Measurements from ENCODE around the gene PSMC5.
A peak's percentile ranks its signal among the peaks of the same experiment; 100 is the strongest.
"Not testable (repeated sequence)": the region's sequence is repeated elsewhere in the genome, so short reads cannot be mapped to it uniquely, and the experiment has no call there.

Gene PSMC5

GRCh38 chr17:63838631-63839171 lies 11.5 kb downstream of the PSMC5 start:
- DNase-seq: peak; percentile 7 to 97 (median 79)

GRCh38 chr17:63840591-63841349 lies 13.5 kb downstream of the PSMC5 start:
- peak in 11 of 51 donors; percentile 7 to 55 (median 24) for DNase-seq

DNA sequence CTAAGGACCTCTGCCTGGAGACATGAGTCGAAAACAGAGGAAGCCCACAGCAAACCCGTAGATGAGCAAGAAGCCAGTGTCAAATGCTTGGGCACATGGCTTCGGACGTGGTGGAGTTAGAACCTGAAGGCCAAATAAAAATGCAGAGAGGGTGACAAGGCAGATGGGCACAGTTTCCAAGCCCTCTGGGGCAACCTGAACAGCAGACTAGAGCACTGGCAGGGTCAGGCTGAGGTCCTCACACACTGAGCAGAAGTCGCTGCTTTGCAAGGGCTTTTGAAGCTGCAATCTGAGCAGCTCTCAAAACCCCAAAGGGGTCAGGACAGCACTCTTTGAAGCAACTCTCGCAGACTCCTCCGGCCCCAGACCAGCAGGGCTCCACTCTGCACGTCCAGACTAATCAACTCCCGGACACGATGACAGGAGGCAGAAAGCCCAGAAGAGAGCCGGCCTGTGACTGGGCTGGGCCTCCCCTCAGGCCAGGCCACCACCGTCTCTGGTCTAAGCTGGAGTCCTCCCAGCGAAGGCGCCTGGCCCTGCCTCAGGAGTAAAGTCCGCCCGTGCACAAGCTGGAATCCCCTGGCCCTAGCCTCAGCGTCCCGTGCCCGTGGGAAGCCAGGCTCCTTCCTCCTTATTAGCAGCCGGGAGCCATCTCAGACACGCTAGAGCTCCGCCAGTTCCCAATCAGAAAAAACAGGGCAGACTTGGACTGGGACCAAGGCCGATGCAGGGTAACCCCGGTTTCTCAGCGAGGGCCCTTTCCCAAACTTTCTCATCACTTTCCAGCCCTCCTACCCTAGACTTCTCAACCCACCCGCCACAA lies 14.3 kb downstream of the PSMC5 start:
- DNase-seq: peak in 36 of 51 donors; percentile 19 to 75 (median 44)

GRCh38 chr17:63842173-63842539 lies 14.9 kb downstream of the PSMC5 start:
- peak in 11 of 51 donors; percentile 36 to 58 (median 54) for DNase-seq

DNA sequence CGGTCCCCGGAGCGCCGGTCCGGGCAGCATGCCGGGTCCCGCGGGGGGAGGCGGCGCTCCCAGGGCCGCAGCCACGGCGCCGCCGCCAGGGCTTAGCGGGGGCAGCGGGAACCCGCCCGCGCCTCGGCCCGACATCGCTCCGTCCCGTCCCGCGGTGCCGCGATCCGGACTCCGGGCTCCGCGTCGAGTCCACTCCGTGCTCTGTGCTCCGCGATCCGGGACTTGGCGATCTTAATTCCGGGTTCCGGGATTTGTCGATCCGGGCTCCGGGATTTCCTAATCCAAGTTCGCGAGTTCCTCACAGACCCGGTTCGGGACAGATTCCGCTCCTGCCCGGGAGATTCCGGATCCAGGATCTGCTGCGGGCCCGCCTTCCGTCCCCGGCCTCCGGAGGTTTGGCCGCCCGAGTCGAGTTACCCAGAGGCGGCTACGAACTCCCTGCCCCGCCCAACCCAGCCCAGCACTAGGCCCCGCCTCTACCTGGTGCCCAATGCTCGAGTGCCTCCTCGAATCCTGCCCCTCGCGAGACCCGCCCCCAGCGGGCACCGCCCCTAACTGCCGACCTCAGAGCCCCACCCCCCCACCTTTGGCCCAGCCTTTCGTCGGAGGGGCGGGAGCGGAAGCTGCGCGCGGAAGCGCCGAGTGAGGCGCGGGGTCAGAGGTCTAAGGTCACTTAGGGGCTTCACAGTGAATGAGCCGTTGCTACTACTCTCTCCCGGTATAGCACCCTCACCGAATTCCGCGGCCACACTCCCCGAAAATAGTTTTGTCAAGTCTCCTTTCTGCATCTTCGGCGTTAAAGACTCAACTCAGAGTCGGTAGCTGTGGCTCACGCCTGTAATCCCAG lies 15.5 kb downstream of the PSMC5 start, which contains the start of gene SMARCD2:
Gene SMARCD2 (minus strand): TSS at position 146 of the 847 bp plus-strand sequence. CDS start 11 bp downstream, at position 135.
- peak; percentile 77 to 100 (median 98) for DNase-seq

DNA sequence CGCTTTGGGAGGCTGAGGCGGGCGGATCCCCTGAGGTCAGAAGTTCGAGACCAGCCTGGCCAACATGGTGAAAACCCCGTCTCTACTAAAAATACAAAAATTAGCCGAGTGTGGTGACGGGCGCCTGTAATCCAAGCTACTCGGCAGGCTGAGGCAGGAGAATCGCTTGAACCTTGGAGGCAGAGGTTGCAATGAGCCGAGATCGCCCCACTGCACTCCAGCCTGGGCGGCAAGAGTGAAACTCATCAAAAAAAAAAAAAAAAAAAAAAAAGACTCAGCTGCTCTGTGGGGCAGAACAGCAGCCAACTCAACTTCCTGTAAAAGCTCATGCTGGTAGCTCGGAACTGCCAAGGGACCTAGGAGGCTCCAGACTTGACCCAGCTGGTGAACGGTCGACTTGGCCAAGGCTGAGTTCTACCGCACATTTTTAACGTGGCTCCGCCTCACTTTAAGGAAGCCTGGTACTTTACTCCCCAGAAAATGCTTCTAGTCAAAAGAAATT lies 16.2 kb downstream of the PSMC5 start:
- DNase-seq: peak in 6 of 51 donors; percentile 10 to 39 (median 14)

DNA sequence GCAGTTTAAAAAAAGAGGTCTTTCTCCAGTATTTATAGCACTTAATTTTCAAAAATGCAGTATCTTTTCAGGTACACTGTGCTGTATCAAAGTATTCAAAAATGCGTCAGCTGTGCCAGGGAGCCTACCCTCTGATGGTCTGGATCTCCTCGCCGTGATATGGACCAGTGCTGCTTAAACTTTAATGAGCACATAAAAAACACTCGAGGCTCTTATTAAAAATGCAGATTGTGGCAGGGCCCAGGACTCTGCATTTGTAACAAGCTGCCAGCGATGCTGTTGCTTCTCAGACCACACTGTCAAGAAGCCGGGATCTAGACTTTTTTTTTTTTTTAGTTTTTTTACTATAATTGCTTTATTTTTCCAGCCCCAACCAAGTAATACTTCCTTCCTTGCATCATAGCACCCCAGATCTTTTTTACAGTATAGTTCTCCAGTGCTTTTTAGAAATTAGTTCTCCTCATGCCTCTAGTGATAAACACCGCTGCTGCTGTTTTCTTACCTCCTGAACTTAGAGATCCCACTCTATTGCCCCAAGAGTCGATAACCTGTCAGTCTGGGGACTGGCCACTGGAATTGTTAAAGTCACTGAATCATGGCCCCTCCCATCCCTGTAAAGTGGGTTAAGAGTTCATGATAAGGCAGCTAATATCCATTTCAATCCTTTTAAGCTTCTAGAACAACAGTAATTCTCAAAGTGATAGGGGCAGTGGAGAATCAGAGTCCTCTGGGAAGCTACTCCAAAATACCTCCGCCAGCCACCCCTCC lies 16.9 kb downstream of the PSMC5 start:
- no peak for DNase-seq

DNA sequence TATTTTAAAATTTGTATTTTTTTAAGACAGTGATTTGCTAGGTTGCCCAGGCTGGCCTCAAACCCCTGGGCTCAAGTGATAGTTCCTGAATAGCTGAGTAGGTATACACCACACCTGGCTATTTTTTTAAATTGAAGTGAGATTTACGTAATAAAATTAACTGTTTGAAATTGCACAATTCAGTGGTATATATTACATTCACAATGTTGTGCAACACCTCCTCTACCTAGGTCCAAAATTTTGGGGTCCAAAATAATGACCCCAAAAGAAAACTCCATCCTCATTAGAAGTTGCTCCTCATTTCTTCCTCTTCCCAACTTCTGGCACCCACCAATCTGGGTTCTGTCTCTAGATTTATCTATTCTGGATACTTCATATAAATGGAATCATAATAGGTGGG lies 18.3 kb downstream of the PSMC5 start:
- DNase-seq: no peak

DNA sequence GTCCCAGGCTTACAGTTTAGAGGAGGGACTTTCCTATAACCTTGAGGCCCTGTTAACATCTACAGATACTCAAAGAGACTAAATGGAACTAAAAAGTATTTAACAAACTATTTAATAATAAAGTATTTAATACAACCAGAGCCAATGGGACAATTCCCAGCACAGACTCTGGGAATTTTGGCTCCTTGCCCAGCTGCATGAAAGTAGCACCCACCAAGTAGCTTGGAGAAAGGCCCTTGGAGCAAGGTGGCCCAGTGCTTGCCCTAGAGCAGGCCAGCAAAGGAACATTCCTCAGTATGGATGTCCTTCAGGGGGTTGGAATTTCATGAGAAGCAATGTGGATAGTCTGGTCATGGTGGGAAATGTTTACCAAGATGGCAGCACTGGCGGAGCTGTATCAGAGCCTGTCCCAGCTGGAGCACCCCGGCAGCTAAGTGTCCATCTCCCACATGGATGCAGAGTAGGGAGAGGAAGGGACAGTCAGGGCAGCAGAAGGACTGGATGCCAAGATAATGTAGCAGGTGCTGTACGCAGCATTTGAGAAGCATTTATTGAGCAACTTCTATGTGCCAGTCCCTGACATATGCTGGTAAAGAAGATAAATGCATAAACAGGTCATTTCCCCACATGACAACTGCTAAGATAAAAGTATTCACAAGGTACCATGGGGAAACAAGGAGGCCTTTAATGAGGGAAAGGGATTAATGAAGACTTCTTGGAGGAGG lies 20.5 kb downstream of the PSMC5 start:
- DNase-seq: no peak

DNA sequence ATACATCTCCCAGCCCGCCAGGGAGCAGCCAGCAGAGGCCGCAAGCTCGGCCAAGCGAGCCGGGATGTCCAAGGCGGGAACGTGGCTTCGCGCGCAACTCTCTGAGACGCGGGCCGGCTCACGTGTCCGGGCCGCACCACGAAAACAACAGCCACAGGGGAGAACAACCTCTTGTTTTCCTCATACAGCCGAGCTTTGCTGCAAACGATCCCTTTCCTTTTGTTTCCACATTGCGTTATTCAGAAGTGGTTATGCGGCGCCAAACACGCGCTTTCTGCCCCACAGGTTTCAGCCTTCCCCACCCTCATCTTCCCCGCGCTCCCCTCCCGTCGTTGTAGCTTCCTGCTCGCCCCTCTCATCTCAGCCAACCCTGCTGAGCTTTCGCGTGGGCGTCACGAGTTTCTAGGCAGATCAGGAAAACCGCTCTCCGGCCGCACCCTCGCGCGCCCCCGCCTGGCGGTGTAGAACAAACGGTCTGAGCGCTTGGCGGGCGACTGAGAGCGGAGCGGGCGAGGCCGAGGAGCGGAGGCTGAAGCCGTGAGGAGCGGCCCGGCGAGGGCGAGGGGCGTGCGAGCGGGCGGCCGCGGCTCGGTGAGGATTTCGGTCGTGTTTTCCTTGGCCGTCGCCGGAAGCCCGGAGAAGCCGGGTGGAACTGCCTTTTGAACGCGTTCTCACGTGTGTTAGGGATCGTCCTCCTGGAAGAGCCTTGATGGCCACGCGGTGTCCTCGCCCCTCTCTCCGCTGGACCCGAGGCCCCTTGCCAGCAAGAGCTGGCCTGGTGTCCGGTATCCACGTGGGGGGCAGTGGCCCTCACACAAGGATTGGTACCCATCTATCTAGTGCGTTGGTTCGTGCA lies 21.8 kb downstream of the PSMC5 start:
- DNase-seq: peak; percentile 19 to 89 (median 76)

DNA sequence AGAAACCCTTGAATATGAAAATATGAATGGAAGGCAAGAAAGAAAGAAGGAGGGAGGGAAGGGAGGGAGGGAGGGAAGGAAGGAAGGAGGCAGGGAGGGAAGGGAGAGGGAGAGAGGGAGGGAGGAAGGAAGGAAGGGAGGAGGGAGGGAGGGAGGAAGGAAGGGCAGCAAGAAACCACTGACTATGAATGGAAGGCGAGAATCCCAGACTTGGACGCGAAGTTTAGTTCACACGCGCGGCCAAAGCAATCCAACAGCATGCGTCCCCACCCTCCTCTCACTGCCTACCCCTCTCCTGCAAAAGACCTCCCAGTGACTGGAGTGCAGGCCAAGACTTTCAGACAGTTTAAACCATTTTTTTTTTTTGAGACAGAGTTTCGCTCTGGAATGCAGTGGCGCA lies 23.2 kb downstream of the PSMC5 start:
- DNase-seq: no peak

- DNase-seq: no peak
Measured at GRCh38 chr17:63853260-63853659, 26.0 kb downstream of the PSMC5 start.

DNA sequence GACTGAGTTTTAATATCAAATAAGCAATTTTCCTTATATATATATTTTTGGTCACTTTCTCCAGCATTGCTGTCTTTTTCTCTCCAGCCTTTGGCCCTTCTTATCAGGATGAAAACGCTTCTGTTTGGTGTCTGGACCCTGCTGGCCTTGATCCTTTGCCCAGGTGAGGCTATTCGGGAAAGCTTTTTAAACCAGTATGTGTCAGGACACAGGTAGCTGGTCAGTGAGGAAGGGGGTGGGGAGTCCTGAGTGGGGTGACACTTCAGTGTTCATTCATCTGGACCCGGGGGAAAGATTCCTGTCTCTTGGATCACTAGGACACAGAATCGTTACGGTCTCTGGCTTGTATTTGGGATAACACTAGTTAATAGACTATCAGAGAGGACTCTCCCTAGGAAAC lies 27.5 kb downstream of the PSMC5 start:
- DNase-seq: no peak

GRCh38 chr17:63855185-63855584 lies 28.0 kb downstream of the PSMC5 start:
- DNase-seq: no peak

DNA sequence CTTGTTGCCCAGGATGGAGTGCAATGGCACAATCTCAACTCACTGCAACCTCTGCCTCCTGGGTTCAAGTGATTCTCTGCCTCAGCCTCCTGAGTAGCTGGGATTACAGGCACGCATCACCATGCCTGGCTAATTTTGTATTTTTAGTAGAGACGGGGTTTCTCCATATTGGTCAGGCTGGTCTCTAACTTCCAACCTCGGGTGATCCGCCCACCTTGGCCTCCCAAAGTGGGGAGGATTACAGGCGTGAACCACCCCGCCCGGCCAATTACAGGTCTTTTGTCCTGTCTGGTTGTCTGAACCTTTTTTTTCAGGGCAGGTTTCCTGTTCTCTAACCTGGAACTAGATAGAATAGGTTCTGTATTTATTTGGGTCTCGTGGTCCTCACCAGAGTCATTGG lies 29.2 kb downstream of the PSMC5 start:
- not testable (repeated sequence) for DNase-seq

GRCh38 chr17:63859257-63859656 lies 32.0 kb downstream of the PSMC5 start:
- DNase-seq: no peak

DNA sequence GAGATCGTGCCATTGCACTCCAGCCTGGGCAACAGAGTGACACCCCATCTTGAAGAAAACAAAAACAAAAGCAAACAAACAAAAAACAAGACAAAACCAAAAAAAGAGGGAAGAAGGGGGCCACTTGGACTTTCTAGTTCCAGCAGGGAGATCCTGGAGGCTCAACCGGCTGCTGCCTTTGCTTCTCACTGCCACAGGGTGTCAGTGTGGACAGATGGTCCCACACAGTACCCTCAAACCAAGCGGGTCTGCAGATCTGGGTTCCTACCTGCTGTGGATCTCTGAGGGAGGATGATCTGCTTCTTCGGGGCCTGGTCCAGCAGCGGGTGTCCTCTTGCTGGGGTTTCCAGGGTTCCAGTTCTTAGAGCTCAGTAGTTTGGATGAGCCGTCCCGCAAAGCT lies 39.4 kb downstream of the PSMC5 start:
- not testable (repeated sequence) for DNase-seq

DNA sequence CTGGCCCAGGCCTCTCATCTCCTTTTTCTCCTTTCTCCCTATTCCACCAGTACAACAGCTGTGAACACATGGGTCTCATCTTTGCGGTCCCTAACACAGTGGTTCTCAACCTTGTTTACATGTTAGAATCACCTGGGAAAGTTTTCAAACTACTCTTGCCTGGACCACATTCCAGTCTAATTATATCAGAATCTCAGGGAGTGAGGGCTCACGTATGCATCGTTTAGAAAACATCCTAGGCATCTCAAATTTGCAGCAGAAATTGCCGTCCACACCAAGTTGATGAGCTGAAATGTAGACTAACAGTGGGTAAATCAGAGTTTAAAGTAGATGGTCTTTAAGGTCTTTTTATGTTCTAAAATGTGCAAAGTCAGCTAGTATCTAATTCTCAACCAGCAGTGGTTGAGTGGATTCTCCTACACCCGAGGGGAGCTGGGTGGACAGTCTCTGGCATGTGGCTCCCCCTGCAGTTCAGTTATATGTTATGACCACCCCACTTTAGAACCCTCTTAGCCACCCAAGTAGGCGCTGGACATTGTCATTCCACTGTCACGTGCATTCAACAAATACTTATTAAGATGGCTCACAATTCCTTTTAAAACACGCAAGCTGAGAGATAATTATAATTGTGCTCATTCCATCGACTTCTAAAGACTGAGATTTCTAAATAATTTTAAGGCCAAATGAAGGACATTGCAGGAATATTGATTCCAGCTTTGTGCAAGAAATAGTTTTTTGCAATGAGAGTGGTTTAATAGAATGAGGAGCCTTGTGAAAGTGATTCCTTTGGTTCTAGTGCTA lies 42.5 kb downstream of the PSMC5 start:
- not testable (repeated sequence) for DNase-seq
